Endothelial cell (in vitro differentiated cells): ENCODE data around the gene COL6A5. TPM values are rescaled to one million over a fixed set of nuclear protein-coding genes. Genes with fewer than 3 reads are reported as not detected.
"Not testable (repeated sequence)": the region's sequence is repeated elsewhere in the genome, so short reads cannot be mapped to it uniquely, and the experiment has no call there.

ENCODE experiments used
- DNase-seq: peaks from one replicate; pipeline ENCODE4 v3.0.0; 2021; ENCODE audit warnings: low spot score
- H3K27ac Mint-ChIP-seq: one replicate; pipeline ENCODE4 v1.8.0; 2021; ENCODE audit warnings: mixed read lengths, inconsistent platforms; ENCODE audit not compliant: unreplicated experiment
- H3K27me3 Mint-ChIP-seq: one replicate; pipeline ENCODE4 v1.8.0; 2021; ENCODE audit warnings: mild to moderate bottlenecking, moderate library complexity, mixed read lengths, inconsistent platforms; ENCODE audit not compliant: unreplicated experiment
- H3K36me3 Mint-ChIP-seq: one replicate; pipeline ENCODE4 v1.8.0; 2021; ENCODE audit warnings: mild to moderate bottlenecking, low read depth, mixed read lengths, inconsistent platforms; ENCODE audit not compliant: unreplicated experiment
- H3K4me1 Mint-ChIP-seq: one replicate; pipeline ENCODE4 v1.8.0; 2021; ENCODE audit warnings: mild to moderate bottlenecking, mixed read lengths, inconsistent platforms; ENCODE audit not compliant: unreplicated experiment
- H3K4me3 Mint-ChIP-seq: one replicate; pipeline ENCODE4 v1.8.0; 2021; ENCODE audit warnings: mild to moderate bottlenecking, mixed read lengths, inconsistent platforms; ENCODE audit not compliant: unreplicated experiment
- H3K9me3 Mint-ChIP-seq: one replicate; pipeline ENCODE4 v1.8.0; 2021; ENCODE audit warnings: mixed read lengths, inconsistent platforms; ENCODE audit not compliant: unreplicated experiment
- CTCF ChIP-seq: fragments of 200-600 bp; sonication (generic); IDR thresholded peaks from one replicate; pipeline ENCODE4 v1.5.0; 2021; ENCODE audit warnings: antibody characterized with exemption; ENCODE audit not compliant: unreplicated experiment
- total RNA-seq: library from RNA; stranded (reverse); fragmentation: NEBNext Ultra II Directional; extraction: Animal tissue kit (Norgen Biotek cat#: 25700); gene quantifications from one replicate; pipeline ENCODE4 v1.2.1, GENCODE V29; 2021; ENCODE audit not compliant: unreplicated experiment

Gene COL6A5
- total RNA-seq, 1 donor from 2014 or later = not detected

- H3K4me3 Mint-ChIP-seq = no peak overlapping the region
- no peaks in the 10 kb centered on the region for H3K4me1 Mint-ChIP-seq
- no peak for DNase-seq
- H3K27ac Mint-ChIP-seq = no peak overlapping the region
- no peak for TF ChIP-seq CTCF
- peaks cover 6% of the 10 kb centered on the region for H3K9me3 Mint-ChIP-seq
- H3K36me3 Mint-ChIP-seq = peaks cover 7% of the 10 kb centered on the region
- peaks cover 1% of the 10 kb centered on the region for H3K27me3 Mint-ChIP-seq
These were observed 3.6 kb upstream of the COL6A5 start for GRCh38 chr3:130341882-130342281.

- no peaks in the 10 kb centered on the region for H3K27me3 Mint-ChIP-seq
- H3K4me1 Mint-ChIP-seq = no peaks in the 10 kb centered on the region
- DNase-seq = no peak
- no peak overlapping the region for H3K4me3 Mint-ChIP-seq
- TF ChIP-seq CTCF = no peak
- H3K9me3 Mint-ChIP-seq = peaks cover under 1% of the 10 kb centered on the region
- no peak overlapping the region for H3K27ac Mint-ChIP-seq
- peaks cover 4% of the 10 kb centered on the region for H3K36me3 Mint-ChIP-seq
These were observed 2.4 kb upstream of the COL6A5 start for GRCh38 chr3:130342821-130343661.

GRCh38 chr3:130348258-130348657 lies 2.8 kb downstream of the COL6A5 start:
- not testable (repeated sequence) for DNase-seq, H3K27ac Mint-ChIP-seq, H3K4me3 Mint-ChIP-seq, H3K4me1 Mint-ChIP-seq, H3K36me3 Mint-ChIP-seq, H3K27me3 Mint-ChIP-seq, H3K9me3 Mint-ChIP-seq

GRCh38 chr3:130354430-130354829 lies 9.0 kb downstream of the COL6A5 start:
- Mint-ChIP-seq H3K27me3 (peaks cover 1% of the 10 kb centered on the region), H3K4me1 (no peaks in the 10 kb centered on the region), H3K4me3 (no peak overlapping the region), H3K36me3 (no peaks in the 10 kb centered on the region), H3K9me3 (no peaks in the 10 kb centered on the region), H3K27ac (no peak overlapping the region)
- no peak for DNase-seq
- TF ChIP-seq CTCF = no peak

- no peak overlapping the region for H3K27ac Mint-ChIP-seq
- peaks cover 2% of the 10 kb centered on the region for H3K27me3 Mint-ChIP-seq
- DNase-seq = no peak
- no peaks in the 10 kb centered on the region for H3K36me3 Mint-ChIP-seq
- no peaks in the 10 kb centered on the region for H3K9me3 Mint-ChIP-seq
- no peak overlapping the region for H3K4me3 Mint-ChIP-seq
- no peak for TF ChIP-seq CTCF
- H3K4me1 Mint-ChIP-seq = no peaks in the 10 kb centered on the region
These were observed 28.6 kb downstream of the COL6A5 start for GRCh38 chr3:130374033-130374432.
